ENCODE data around the gene MAP6D1.

MAP6D1 gene

GRCh38 chr3:183766107-183766506, 59.3 kb downstream of the MAP6D1 start:
- H3K27ac ChIP-seq: peak overlapping the region; percentile 25
- DNase-seq (ENCODE audit: low read depth, low spot score): no peak

All from epithelial cell of prostate (primary cell).